HG03575 (cell line): ENCODE data around the gene FADS6.

ENCODE experiments used
- ATAC-seq: cut with Tn5 transposase; IDR thresholded peaks from one replicate; pipeline ENCODE4 v1.9.1; 2021; ENCODE audit not compliant: unreplicated experiment, insufficient number of reproducible peaks, low FRiP score; ENCODE audit errors: extremely low read depth

The FADS6 gene

GRCh38 chr17:74892974-74893911 is at the start of gene FADS6:
FADS6 (minus strand) TSS chr17:74893633; CDS start chr17:74893595, 38 bp downstream.
- ATAC-seq: no peak

- no peak for ATAC-seq
Observed at GRCh38 chr17:74941128-74941725, 47.8 kb upstream of the FADS6 start.

GRCh38 chr17:74939534-74939933 is 46.1 kb upstream of the FADS6 start:
- ATAC-seq: no peak

GRCh38 chr17:74938194-74938950 is 44.9 kb upstream of the FADS6 start:
- no peak for ATAC-seq

- ATAC-seq: no peak
Observed at GRCh38 chr17:74937064-74938051, 43.9 kb upstream of the FADS6 start.

- ATAC-seq: no peak
Observed at GRCh38 chr17:74936470-74936799, 43.0 kb upstream of the FADS6 start.

GRCh38 chr17:74935585-74936469 is 42.4 kb upstream of the FADS6 start, which contains the start of gene OTOP3:
OTOP3 (plus strand) TSS chr17:74935898; CDS start chr17:74935922, 24 bp downstream.
- no peak for ATAC-seq

GRCh38 chr17:74935048-74935447 is 41.6 kb upstream of the FADS6 start:
- ATAC-seq: no peak

GRCh38 chr17:74930535-74931036 is 37.2 kb upstream of the FADS6 start:
- no peak for ATAC-seq

- ATAC-seq: no peak
Observed at GRCh38 chr17:74928786-74929185, 35.4 kb upstream of the FADS6 start.

- no peak for ATAC-seq
Observed at GRCh38 chr17:74925242-74925641, 31.8 kb upstream of the FADS6 start.

GRCh38 chr17:74924250-74924948 is 31.0 kb upstream of the FADS6 start, which contains the start of gene OTOP2:
OTOP2 (plus strand) TSS chr17:74924273; CDS start chr17:74924633, 360 bp downstream.
- ATAC-seq: no peak

- no peak for ATAC-seq
Observed at GRCh38 chr17:74923538-74924249, 30.3 kb upstream of the FADS6 start.

- no peak for ATAC-seq
Observed at GRCh38 chr17:74922694-74923537, 29.5 kb upstream of the FADS6 start, which contains the start of gene USH1G. USH1G (minus strand) TSS chr17:74923255; CDS start chr17:74923073, 182 bp downstream.

GRCh38 chr17:74922172-74922571 is 28.7 kb upstream of the FADS6 start:
- no peak for ATAC-seq
